Naive thymus-derived CD8-positive, alpha-beta T cell (primary cell): ENCODE results near the gene CARD9. TPM values are rescaled to one million over a fixed set of nuclear protein-coding genes. Genes with fewer than 3 reads are reported as not detected.

ENCODE experiments used
- ATAC-seq, 2 donors: fragments of 150-1000 bp; cut with Tn5 transposase in 1 of 2; sonication (Bioruptor Pico), chemical (Tn5 transposase) in 1 of 2; 1 replicate in 1 of 2; 2 replicates in 1 of 2; pipeline ENCODE4 v1.10.0; 2021; ENCODE audit warnings: mild to moderate bottlenecking in 2 of 2, moderate library complexity in 2 of 2
- POLR2A ChIA-PET: fragments of 350-600 bp; sonication (Branson Sonifier 250); formaldehyde crosslinking; loops from one replicate; lab custom pipeline; 2021; ENCODE audit warnings: antibody characterized with exemption; lab: Charles Lee
- DNase-seq, 10 donors: peaks; one replicate each; pipeline versions ENCODE4 v3.0.0 to v3.0.0-alpha.2; 2020 to 2022
- H3K27ac Mint-ChIP-seq, 10 donors: one replicate each; pipeline ENCODE4 v1.8.0; 2020 to 2022; ENCODE audit warnings: mild to moderate bottlenecking in 10 of 10, mixed read lengths in 10 of 10, moderate library complexity in 4 of 10, inconsistent platforms in 1 of 10
- H3K27me3 Mint-ChIP-seq, 5 donors: one replicate each; pipeline ENCODE4 v1.8.0; 2021 to 2022; ENCODE audit warnings: mixed read lengths in 5 of 5
- H3K36me3 Mint-ChIP-seq, 3 donors: one replicate each; pipeline ENCODE4 v1.8.0; 2020 to 2022; ENCODE audit warnings: mixed read lengths in 3 of 3, mild to moderate bottlenecking in 2 of 3, inconsistent platforms in 1 of 3
- H3K4me1 Mint-ChIP-seq, 4 donors: one replicate each; pipeline ENCODE4 v1.8.0; 2021 to 2022; ENCODE audit warnings: mixed read lengths in 4 of 4
- H3K4me3 Mint-ChIP-seq, 10 donors: one replicate each; pipeline ENCODE4 v1.8.0; 2020 to 2022; ENCODE audit warnings: mild to moderate bottlenecking in 10 of 10, mixed read lengths in 10 of 10, moderate library complexity in 6 of 10, inconsistent platforms in 1 of 10
- H3K9me3 Mint-ChIP-seq, 9 donors: one replicate each; pipeline ENCODE4 v1.8.0; 2020 to 2022; ENCODE audit warnings: mixed read lengths in 9 of 9, mild to moderate bottlenecking in 3 of 9, inconsistent platforms in 1 of 9, moderate library complexity in 1 of 9
- polyA plus RNA-seq, 3 donors: library from polyadenylated mRNA; unstranded; fragments of 300-500 nt; fragmentation: Illumina TruSeq; gene quantifications; one replicate each; pipeline ENCODE4 v1.2.3, GENCODE V29; 2021
- total RNA-seq, 8 experiments: library from RNA in 2 of 8; stranded (reverse) in 2 of 8; gene quantifications; one replicate each; pipeline ENCODE4 v1.2.3 and lab custom pipeline; 2021 to 2026

The CARD9 gene
- total and polyA plus RNA-seq, 5 experiments from 2014 or later = 0.08 to 0.85 (median 0.21) TPM

GRCh38 chr9:136333045-136333444, 40.4 kb downstream of the CARD9 start:
- no peak for ATAC-seq
- Mint-ChIP-seq H3K27me3 (peaks cover 0 to 2% (median 0%) of the 10 kb centered on the region in 5 donors), H3K4me3 (no peak overlapping the region), H3K4me1 (peaks cover 2 to 5% (median 5%) of the 10 kb centered on the region in 4 donors), H3K9me3 (no peaks in the 10 kb centered on the region), H3K36me3 (no peaks in the 10 kb centered on the region), H3K27ac (peak overlapping the region in 1 of 10 donors; percentile 53)
- POLR2A ChIA-PET = interaction anchor here (0.6 kb wide), 1 partner anchor 485 kb away, joined by 3 read pairs; no protein-coding TSS in a partner anchor
- DNase-seq = no peak

- H3K36me3 Mint-ChIP-seq = no peaks in the 10 kb centered on the region
- H3K27ac Mint-ChIP-seq = peak overlapping the region in 1 of 10 donors; percentile 53
- no peaks in the 10 kb centered on the region for H3K9me3 Mint-ChIP-seq
- peaks cover 2 to 5% (median 5%) of the 10 kb centered on the region in 4 donors for H3K4me1 Mint-ChIP-seq
- POLR2A ChIA-PET = no interaction called here
- no peak overlapping the region for H3K4me3 Mint-ChIP-seq
- no peak for DNase-seq
- ATAC-seq = no peak
- H3K27me3 Mint-ChIP-seq = peaks cover 0 to 2% (median 0%) of the 10 kb centered on the region in 5 donors
These were observed 40.9 kb downstream of the CARD9 start for GRCh38 chr9:136332482-136332983.

- POLR2A ChIA-PET = interaction anchor here (1.0 kb wide), 1 partner anchor 32 kb away, joined by 3 read pairs; the partner anchor contains the start of gene DNLZ
- Mint-ChIP-seq H3K4me1 (peaks cover 2 to 6% (median 5%) of the 10 kb centered on the region in 4 donors), H3K9me3 (no peaks in the 10 kb centered on the region), H3K27me3 (peaks cover 0 to 2% (median 0%) of the 10 kb centered on the region in 5 donors), H3K4me3 (no peak overlapping the region), H3K36me3 (no peaks in the 10 kb centered on the region), H3K27ac (no peak overlapping the region)
- ATAC-seq (no peak), DNase-seq (no peak)
These were observed 41.6 kb downstream of the CARD9 start for GRCh38 chr9:136331556-136332481.

GRCh38 chr9:136331030-136331429, 42.4 kb downstream of the CARD9 start:
- Mint-ChIP-seq H3K36me3 (no peaks in the 10 kb centered on the region), H3K27ac (no peak overlapping the region), H3K27me3 (peaks cover 0 to 2% (median 0%) of the 10 kb centered on the region in 5 donors), H3K9me3 (no peaks in the 10 kb centered on the region), H3K4me1 (peaks cover 2 to 8% (median 5%) of the 10 kb centered on the region in 4 donors), H3K4me3 (no peak overlapping the region)
- no peak for ATAC-seq
- POLR2A ChIA-PET = interaction anchor here (0.7 to 1.0 kb wide), 2 partner anchors 14 to 32 kb away, joined by 3 read pairs; partner anchors contain the start of gene DNLZ
- no peak for DNase-seq

GRCh38 chr9:136330406-136330990, 43.0 kb downstream of the CARD9 start:
- Mint-ChIP-seq H3K27ac (no peak overlapping the region), H3K27me3 (peaks cover 0 to 2% (median 0%) of the 10 kb centered on the region in 5 donors), H3K36me3 (no peaks in the 10 kb centered on the region), H3K9me3 (no peaks in the 10 kb centered on the region), H3K4me3 (peak overlapping the region in 2 of 10 donors; percentile 22 to 70), H3K4me1 (peaks cover 2 to 8% (median 5%) of the 10 kb centered on the region in 4 donors)
- DNase-seq (no peak), ATAC-seq (no peak)
- POLR2A ChIA-PET = interaction anchor here (0.7 kb wide), 1 partner anchor 14 kb away, joined by 3 read pairs; no protein-coding TSS in a partner anchor

GRCh38 chr9:136329636-136330405, 43.6 kb downstream of the CARD9 start:
- Mint-ChIP-seq H3K27me3 (peaks cover 0 to 2% (median 0%) of the 10 kb centered on the region in 5 donors), H3K9me3 (no peaks in the 10 kb centered on the region), H3K36me3 (no peaks in the 10 kb centered on the region), H3K4me1 (peaks cover 2 to 8% (median 5%) of the 10 kb centered on the region in 4 donors), H3K27ac (no peak overlapping the region), H3K4me3 (peak overlapping the region in 2 of 10 donors; percentile 27 to 70)
- POLR2A ChIA-PET = no interaction called here
- no peak for ATAC-seq
- no peak for DNase-seq

- Mint-ChIP-seq H3K36me3 (no peaks in the 10 kb centered on the region), H3K27me3 (peaks cover 0 to 2% (median 0%) of the 10 kb centered on the region in 5 donors), H3K27ac (peak overlapping the region in 1 of 10 donors; percentile 62), H3K4me1 (peaks cover 2 to 8% (median 5%) of the 10 kb centered on the region in 4 donors), H3K9me3 (no peaks in the 10 kb centered on the region), H3K4me3 (peak overlapping the region in 2 of 10 donors; percentile 18 to 27)
- no peak for ATAC-seq
- POLR2A ChIA-PET = no interaction called here
- DNase-seq = no peak
These were observed 44.2 kb downstream of the CARD9 start for GRCh38 chr9:136329211-136329627.

- no peak for DNase-seq
- peaks cover 0 to 2% (median 0%) of the 10 kb centered on the region in 5 donors for H3K27me3 Mint-ChIP-seq
- H3K4me1 Mint-ChIP-seq = peaks cover 2 to 9% (median 6%) of the 10 kb centered on the region in 4 donors
- H3K36me3 Mint-ChIP-seq = no peaks in the 10 kb centered on the region
- ATAC-seq = no peak
- POLR2A ChIA-PET = no interaction called here
- peak overlapping the region in 9 of 10 donors; percentile 37 to 84 (median 63) for H3K4me3 Mint-ChIP-seq
- peak overlapping the region in 6 of 10 donors; percentile 48 to 79 (median 68) for H3K27ac Mint-ChIP-seq
- no peaks in the 10 kb centered on the region for H3K9me3 Mint-ChIP-seq
These were observed 44.8 kb downstream of the CARD9 start for GRCh38 chr9:136328622-136329041.

- H3K9me3 Mint-ChIP-seq = no peaks in the 10 kb centered on the region
- POLR2A ChIA-PET = no interaction called here
- H3K36me3 Mint-ChIP-seq = no peaks in the 10 kb centered on the region
- H3K4me1 Mint-ChIP-seq = peaks cover 2 to 14% (median 7%) of the 10 kb centered on the region in 4 donors
- DNase-seq (no peak), ATAC-seq (peak in 1 of 2 donors; percentile 30)
- peak overlapping the region in 2 of 10 donors; percentile 74 to 79 for H3K27ac Mint-ChIP-seq
- H3K27me3 Mint-ChIP-seq = peaks cover 0 to 2% (median 0%) of the 10 kb centered on the region in 5 donors
- peak overlapping the region in 9 of 10 donors; percentile 15 to 84 (median 51) for H3K4me3 Mint-ChIP-seq
These were observed 45.4 kb downstream of the CARD9 start for GRCh38 chr9:136328011-136328621.

- DNase-seq (peak in 8 of 10 donors; percentile 18 to 70 (median 38)), ATAC-seq (peak; percentile 68 to 77)
- peaks cover 0 to 2% (median 0%) of the 10 kb centered on the region in 5 donors for H3K27me3 Mint-ChIP-seq
- peak within 1 kb of the TSS in 4 of 10 donors; percentile 49 to 79 (median 62) for H3K27ac Mint-ChIP-seq
- no peaks in the 10 kb centered on the region for H3K36me3 Mint-ChIP-seq
- POLR2A ChIA-PET = no interaction called here
- peaks cover 2 to 17% (median 7%) of the 10 kb centered on the region in 4 donors for H3K4me1 Mint-ChIP-seq
- H3K9me3 Mint-ChIP-seq = no peaks in the 10 kb centered on the region
- H3K4me3 Mint-ChIP-seq = peak within 1 kb of the TSS; percentile 65 to 84 (median 71)
These were observed 46.0 kb downstream of the CARD9 start, which contains the start of gene GPSM1 for GRCh38 chr9:136327304-136327974. Gene GPSM1 (plus strand): TSS chr9:136327539. CDS start chr9:136327696, 157 bp downstream.
